Subcutaneous adipose tissue (tissue), 4 donors: ENCODE data around the gene ZNF524. TPM values are rescaled to one million over a fixed set of nuclear protein-coding genes. Genes with fewer than 3 reads are reported as not detected.

Experiments used
- total RNA-seq, 4 donors: library from RNA; depleted of rRNA; stranded (reverse); fragments of >200 nt; gene quantifications; one replicate each; pipeline ENCODE4 v1.1.0, GENCODE V29; 2016
- TF ChIP-seq, protein P1 (sequence below): fragments of 450-650 bp; IDR thresholded peaks from one replicate; pipeline ENCODE4 v1.5.1; 2016; ENCODE audit warnings: low read depth, mild to moderate bottlenecking, control low read depth, antibody characterized with exemption, moderate library complexity

Gene ZNF524
- total RNA-seq, 4 donors from 2014 or later, result 3.8 to 33.5 (median 26.4) TPM

DNA sequence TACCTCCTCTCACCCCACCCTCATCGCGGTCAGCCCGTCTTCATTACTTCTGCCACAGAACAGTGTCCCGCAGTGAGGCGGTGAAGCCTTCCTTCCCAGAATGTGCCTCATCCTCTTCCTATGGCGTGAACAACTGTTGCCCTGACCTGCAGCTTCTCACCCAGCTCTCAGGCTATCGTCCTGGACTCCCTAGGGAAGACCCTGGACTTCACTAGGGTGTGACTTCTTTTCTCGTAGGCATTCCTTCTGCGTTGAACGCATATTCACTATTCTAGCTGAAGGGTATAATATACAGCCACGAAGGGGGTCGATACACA is 6.3 kb downstream of the ZNF524 start:
- TF ChIP-seq, protein P1, sequence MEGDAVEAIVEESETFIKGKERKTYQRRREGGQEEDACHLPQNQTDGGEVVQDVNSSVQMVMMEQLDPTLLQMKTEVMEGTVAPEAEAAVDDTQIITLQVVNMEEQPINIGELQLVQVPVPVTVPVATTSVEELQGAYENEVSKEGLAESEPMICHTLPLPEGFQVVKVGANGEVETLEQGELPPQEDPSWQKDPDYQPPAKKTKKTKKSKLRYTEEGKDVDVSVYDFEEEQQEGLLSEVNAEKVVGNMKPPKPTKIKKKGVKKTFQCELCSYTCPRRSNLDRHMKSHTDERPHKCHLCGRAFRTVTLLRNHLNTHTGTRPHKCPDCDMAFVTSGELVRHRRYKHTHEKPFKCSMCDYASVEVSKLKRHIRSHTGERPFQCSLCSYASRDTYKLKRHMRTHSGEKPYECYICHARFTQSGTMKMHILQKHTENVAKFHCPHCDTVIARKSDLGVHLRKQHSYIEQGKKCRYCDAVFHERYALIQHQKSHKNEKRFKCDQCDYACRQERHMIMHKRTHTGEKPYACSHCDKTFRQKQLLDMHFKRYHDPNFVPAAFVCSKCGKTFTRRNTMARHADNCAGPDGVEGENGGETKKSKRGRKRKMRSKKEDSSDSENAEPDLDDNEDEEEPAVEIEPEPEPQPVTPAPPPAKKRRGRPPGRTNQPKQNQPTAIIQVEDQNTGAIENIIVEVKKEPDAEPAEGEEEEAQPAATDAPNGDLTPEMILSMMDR, result no peak

DNA sequence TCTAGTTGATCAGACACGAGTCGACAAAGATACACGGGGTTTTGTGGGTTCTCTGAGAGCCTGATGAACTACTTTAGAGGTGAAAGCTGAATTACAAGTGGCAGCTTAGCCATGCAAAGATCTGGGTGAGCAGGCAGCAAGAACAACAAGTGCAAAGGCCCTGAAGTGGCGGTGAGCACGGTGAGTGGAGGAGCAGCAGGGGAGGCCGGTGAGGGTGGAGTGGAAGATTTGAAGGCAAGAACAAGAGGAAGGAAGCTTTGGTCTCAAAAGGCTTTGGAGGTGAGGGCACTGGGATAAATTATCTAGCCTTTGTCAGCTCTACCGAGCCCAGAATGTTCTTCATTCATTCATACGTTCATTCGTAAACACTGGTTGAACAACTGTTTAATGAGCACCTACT is 6.7 kb downstream of the ZNF524 start:
- TF ChIP-seq, protein P1, result no peak

DNA sequence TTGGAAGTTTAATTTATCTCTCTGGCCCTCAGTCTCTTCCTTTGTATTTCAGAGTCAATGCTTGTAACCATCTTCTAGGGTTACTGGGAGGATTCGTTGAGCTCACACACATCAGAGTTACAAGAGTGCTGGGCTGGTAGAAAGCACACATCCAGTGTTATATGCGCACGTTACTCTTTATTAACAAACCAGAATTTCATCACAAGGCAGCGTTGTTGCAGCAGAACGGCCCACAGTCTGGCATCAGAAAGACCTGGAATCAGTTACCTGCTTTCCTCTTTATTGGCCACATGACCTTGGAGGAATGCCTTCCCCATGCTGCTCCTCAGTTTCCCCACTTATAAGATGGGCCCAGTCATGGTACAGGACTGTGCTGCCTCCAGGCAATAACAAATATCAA is 9.2 kb downstream of the ZNF524 start:
- TF ChIP-seq, protein P1, result no peak

DNA sequence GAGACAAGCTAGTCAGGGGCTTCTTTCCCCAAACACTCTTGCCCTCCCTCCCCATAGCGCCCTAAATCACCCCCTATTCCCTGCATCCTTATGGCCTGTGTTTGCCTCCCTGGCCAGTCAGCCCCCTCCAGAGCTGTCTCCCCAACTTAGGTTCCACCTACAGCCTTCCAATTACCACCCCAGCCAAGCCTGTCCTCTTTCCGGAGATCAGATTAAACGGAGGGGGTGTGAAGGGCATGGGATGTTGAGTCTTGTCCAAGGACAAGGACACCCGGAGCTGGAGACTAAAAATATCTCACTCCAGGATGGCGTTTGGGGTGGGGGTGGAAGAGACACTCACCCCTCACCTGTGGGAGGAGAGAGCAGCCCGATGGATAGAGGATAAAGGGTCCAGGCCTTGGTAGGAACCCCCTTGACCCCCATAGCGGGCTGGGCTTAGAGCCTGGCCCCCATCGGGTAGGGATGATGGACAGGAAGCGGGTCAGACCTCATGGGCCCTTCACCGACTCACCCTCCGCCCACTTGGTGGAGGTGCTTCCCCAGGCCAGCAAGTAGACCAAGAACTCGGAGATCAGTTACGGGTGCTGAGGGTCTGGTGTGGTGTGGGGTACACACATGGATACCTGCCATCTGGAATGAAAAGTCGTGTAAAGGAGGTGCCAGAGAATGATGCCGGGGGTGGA is 11.4 kb downstream of the ZNF524 start:
- TF ChIP-seq, protein P1, result no peak

DNA sequence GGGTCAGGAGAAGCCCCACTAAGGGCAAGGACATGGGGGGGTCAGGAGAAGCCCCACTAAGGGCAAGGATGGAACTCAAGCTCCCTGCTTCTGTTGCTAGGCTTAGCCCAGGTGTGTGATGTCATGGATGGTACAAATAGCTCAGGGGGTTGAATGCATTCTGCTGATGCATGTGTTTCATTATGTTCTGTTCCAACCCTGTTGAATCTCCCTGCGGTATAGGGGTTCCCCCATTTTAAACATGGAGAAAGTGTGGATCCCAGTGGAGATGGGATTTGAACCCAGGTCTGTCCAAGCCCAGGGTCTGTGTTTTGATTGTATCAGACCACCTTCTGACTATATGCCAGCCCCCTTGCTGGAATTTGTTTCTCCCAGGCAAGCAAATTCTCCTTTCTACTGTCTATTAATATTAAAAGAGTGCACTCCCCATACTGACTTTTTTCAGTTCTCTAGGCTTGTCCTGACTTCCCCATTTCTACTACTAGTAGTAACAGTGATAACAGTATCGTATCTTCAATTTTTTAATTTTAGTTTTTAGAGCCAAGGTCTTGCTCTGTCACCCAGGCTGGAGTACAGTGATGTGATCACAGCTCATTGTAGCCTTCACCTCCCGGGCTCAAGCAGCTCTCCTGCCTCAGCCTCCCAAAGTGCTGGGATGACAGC is 12.0 kb downstream of the ZNF524 start:
- TF ChIP-seq, protein P1, result no peak

DNA sequence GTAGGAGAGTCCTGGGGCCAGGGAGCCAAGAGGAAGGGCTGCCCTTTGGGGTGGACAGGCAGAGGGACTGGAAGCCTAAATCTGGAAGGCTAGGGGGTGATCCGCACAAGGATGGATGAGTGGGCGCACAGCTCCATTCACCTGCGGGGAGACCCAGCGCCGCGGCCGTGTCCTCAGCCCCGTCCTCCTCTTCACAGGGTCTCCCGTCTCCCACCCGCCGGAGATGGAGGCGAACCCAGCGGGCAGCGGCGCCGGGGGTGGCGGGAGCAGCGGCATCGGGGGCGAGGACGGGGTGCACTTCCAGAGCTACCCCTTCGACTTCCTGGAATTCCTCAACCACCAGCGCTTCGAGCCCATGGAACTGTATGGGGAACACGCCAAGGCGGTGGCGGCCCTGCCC is 13.3 kb downstream of the ZNF524 start:
- TF ChIP-seq, protein P1, result no peak

DNA sequence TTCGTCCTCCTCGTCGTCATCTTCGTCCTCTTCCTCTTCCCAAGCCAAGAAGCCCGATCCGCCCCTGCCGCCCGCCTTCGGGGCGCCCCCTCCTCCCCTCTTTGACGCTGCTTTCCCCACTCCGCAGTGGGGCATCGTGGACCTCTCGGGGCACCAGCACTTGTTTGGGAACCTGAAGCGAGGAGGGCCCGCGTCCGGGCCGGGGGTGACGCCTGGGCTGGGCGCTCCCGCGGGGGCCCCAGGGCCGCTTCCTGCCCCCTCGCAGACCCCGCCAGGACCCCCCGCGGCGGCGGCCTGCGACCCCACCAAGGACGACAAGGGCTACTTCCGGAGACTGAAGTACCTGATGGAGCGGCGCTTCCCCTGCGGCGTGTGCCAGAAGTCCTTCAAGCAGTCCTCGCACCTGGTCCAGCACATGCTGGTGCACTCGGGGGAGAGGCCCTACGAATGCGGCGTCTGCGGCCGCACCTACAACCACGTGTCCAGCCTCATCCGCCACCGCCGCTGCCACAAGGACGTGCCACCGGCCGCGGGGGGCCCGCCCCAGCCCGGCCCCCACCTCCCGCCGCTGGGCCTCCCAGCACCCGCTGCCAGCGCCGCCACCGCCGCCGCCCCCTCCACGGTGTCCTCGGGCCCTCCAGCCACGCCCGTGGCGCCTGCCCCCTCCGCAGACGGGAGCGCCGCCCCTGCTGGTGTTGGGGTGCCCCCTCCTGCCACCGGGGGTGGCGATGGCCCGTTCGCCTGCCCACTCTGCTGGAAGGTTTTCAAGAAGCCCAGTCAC is 14.0 kb downstream of the ZNF524 start:
- TF ChIP-seq, protein P1, result no peak
